Adrenal gland (tissue), 12 donors: ENCODE data around the gene ADGRB2. TPM values are rescaled to one million over a fixed set of nuclear protein-coding genes. Genes with fewer than 3 reads are reported as not detected.

Source experiments
- DNase-seq, 7 donors: peaks; one replicate each; pipeline ENCODE4 v3.0.0-alpha.2; 2019 to 2020
- H3K27ac ChIP-seq, 5 donors: fragments of 200-600 bp; sonication (generic) in 4 of 5; 1 replicate in 3 of 5; 2 replicates in 2 of 5; pipeline versions ENCODE4 v1.5.1 to v1.8.0; 2016 to 2020; ENCODE audit warnings: mild to moderate bottlenecking in 1 of 5
- H3K27me3 ChIP-seq: fragments of 200-600 bp; 2 replicates; pipeline ENCODE4 v1.8.0; 2021
- H3K36me3 ChIP-seq, 2 donors: fragments of 200-600 bp; replicated peaks in 1 of 2; 1 replicate in 1 of 2; 2 replicates in 1 of 2; pipeline versions ENCODE4 v1.5.1 to v1.8.0; 2018 to 2022
- H3K4me1 ChIP-seq, 2 donors: fragments of 200-600 bp; replicated peaks in 1 of 2; 1 replicate in 1 of 2; 2 replicates in 1 of 2; pipeline versions ENCODE4 v1.5.1 to v1.8.0; 2018 to 2021
- H3K4me3 ChIP-seq, 4 donors: fragments of 200-600 bp; sonication (generic) in 3 of 4; one replicate each; pipeline ENCODE4 v1.5.1; 2016 to 2018
- H3K9me3 ChIP-seq, 3 donors: fragments of 200-600 bp; sonication (generic) in 1 of 3; replicated peaks in 1 of 3; 1 replicate in 2 of 3; 2 replicates in 1 of 3; pipeline versions ENCODE4 v1.5.1 to v1.8.0; 2016 to 2021
- POLR2A ChIP-seq, 2 donors: fragments of 450-650 bp; IDR thresholded peaks; one replicate each; pipeline ENCODE4 v1.6.1; 2017; ENCODE audit warnings: antibody characterized with exemption in 2 of 2, mild to moderate bottlenecking in 2 of 2, moderate library complexity in 1 of 2
- WGBS, 4 donors: extraction: QIAGEN DNeasy Blood & Tissue Kit in 2 of 4; methylation state at CpG; one replicate each; pipeline versions ENCODE4 v1.1.5 to v1.1.7; 2013 to 2017; 5-methylcytosine and 5-hydroxymethylcytosine counted together
- intact Hi-C, 2 donors: fragments of 100-400 bp; cut with DNase I; formaldehyde crosslinking; loops; one replicate each; pipeline versions ENCODE4 v1.14.1 to v1.15.0; 2022 to 2023
- polyA plus RNA-seq, 3 donors: library from polyadenylated mRNA; stranded (reverse); fragments of 200-250 nt in 2 of 3; fragments of 350-450 nt in 1 of 3; fragmentation: Illumina TruSeq in 1 of 3; extraction: RNeasy Lipid Tissue Mini Kit (QIAGEN cat#74804) in 1 of 3; gene quantifications; one replicate each; pipeline ENCODE4 v1.2.3, GENCODE V29; 2013 to 2014
- total RNA-seq, 9 donors: library from RNA; depleted of rRNA in 4 of 9; stranded (reverse); fragments of >200 nt in 4 of 9; fragments of 120-200 nt in 1 of 9; fragmentation: NEBNext Ultra II Directional in 1 of 9; extraction: Animal tissue kit (Norgen Biotek cat#: 25700) in 1 of 9; gene quantifications; one replicate each; pipeline versions ENCODE4 v1.1.0 to v1.2.4, GENCODE V29; 2013 to 2023
- TF ChIP-seq, protein P1 (sequence below), 6 experiments: fragments of 450-650 bp in 4 of 6; fragments of 200-600 bp in 2 of 6; sonication (generic) in 1 of 6; IDR thresholded peaks; 1 replicate in 5 of 6; 2 replicates in 1 of 6; pipeline versions ENCODE4 v1.5.1 to v1.8.0; 2016 to 2021; ENCODE audit warnings: antibody characterized with exemption in 6 of 6, mild to moderate bottlenecking in 2 of 6, moderate library complexity in 1 of 6
- donor health status: healthy with polysubstance abuse.
- donor health status: Bipolar disorder and iron deficiency.
- donor health status: DM: yes; HTN: yes; CAD: no.
- donor health status: DM: no; HTN: no; CAD: no.
- donor health status: DM: no; HTN: no; CAD: no.
- donor health status: DM: yes; HTN: yes; CAD: no.

ADGRB2 gene
- total and polyA plus RNA-seq, 12 donors, result 1.8 to 57.3 (median 5.1) TPM

DNA sequence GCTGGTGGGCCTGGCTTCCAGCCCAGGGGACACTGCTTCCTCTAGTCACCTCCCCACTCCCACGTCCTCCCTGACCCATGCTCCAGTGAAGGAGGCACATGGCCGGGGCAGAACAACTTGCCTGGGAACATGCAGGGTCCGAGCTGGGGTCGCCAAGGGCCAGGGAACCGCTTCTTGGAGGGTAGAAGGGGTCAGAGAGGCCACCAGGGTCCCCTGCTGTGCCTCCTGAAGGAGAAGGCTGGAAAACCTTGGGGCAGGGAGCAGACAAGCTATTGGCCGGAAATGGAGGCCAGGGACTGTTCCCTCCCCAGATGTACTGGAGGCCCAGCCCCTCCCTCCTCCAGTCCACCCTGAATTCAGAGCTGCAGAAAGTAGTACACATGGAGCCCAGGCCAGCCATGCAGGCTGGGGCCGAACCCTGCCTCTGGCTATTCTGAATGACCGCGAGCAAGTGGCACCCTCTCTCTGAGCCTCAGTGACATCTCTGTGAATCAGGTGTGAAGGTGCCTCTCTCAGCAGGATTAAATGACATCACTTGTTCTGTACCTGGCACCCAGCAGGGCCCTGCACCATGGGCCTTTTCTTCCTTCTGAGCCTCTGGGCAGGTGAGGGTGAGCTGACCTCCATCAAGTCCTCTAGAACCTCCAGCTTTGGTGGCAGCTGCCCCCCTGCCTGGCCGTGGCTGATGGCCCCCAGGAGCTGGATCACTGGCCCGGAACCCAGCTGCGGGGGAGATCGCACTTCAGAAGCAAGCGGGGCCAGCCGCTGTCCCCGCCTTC lies 35.9 kb upstream of the ADGRB2 start:
- Histone ChIP-seq H3K27ac (no peak overlapping the region), H3K27me3 (peaks cover 3% of the 10 kb centered on the region), H3K36me3 (no peaks in the 10 kb centered on the region), H3K4me1 (no peaks in the 10 kb centered on the region), H3K9me3 (no peaks in the 10 kb centered on the region), H3K4me3 (no peak overlapping the region)
- DNase-seq, result peak in 2 of 7 donors; percentile 10 to 36
- intact Hi-C loops, result loop anchor here in 1 of 2 donors (10.0 kb wide), 1 partner anchor 235 kb away; no protein-coding TSS in a partner anchor
- 84 to 87% (median 86%) methylated on average over 11 to 16 of the region's 16 CpGs for WGBS, 4 donors
- TF ChIP-seq, protein P1, sequence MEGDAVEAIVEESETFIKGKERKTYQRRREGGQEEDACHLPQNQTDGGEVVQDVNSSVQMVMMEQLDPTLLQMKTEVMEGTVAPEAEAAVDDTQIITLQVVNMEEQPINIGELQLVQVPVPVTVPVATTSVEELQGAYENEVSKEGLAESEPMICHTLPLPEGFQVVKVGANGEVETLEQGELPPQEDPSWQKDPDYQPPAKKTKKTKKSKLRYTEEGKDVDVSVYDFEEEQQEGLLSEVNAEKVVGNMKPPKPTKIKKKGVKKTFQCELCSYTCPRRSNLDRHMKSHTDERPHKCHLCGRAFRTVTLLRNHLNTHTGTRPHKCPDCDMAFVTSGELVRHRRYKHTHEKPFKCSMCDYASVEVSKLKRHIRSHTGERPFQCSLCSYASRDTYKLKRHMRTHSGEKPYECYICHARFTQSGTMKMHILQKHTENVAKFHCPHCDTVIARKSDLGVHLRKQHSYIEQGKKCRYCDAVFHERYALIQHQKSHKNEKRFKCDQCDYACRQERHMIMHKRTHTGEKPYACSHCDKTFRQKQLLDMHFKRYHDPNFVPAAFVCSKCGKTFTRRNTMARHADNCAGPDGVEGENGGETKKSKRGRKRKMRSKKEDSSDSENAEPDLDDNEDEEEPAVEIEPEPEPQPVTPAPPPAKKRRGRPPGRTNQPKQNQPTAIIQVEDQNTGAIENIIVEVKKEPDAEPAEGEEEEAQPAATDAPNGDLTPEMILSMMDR (IDR thresholded peaks at IDR 0.05), result no peak
- TF ChIP-seq POLR2A (IDR thresholded peaks at IDR 0.05), result no peak

DNA sequence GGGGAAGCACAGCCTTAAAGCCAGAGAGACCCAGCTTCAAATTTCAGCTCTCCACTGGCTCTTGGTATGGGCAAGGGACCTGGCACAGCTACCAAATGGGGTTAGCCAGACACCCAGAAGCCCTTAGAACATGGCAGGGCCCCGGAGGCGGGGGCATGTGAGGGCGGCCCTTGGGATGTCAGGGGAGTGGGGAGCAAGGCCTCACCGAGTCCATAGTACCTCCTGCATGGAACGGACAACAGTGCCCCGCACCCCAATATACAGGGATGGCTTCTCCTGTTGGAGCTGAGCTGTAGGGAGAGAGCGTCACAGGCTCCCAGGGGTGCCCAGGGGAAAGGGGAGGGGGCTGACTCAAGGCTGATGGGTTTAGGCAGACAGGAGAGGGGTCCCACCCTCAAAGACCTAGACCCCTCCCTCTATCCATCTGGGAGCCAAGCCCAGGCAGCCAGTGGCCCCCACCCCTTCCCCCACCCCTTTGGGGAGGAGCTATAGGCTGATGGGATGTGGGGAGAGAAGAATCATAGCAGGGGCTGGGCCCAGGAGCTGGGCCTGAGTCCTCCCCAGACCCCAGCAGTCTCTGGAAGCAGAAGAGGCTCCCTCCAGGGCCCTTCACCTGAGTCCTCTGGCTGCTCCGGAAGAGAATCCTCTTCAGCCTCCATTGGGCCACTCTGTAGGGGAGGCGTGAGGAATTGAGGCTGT lies 35.2 kb upstream of the ADGRB2 start:
- WGBS, 4 donors, result 78 to 100% (median 85%) methylated on average over 1 to 9 of the region's 9 CpGs
- H3K4me1 ChIP-seq, result no peaks in the 10 kb centered on the region
- no peak overlapping the region for H3K4me3 ChIP-seq
- H3K27me3 ChIP-seq, result peaks cover 3% of the 10 kb centered on the region
- no peaks in the 10 kb centered on the region for H3K9me3 ChIP-seq
- peak in 2 of 7 donors; percentile 9 to 38 for DNase-seq
- intact Hi-C loops, result loop anchor here in 1 of 2 donors (10.0 kb wide), 1 partner anchor 235 kb away; no protein-coding TSS in a partner anchor
- H3K36me3 ChIP-seq, result no peaks in the 10 kb centered on the region
- TF ChIP-seq, protein P1 (IDR thresholded peaks at IDR 0.05), result no peak
- TF ChIP-seq POLR2A (IDR thresholded peaks at IDR 0.05), result no peak
- peak overlapping the region in 1 of 5 donors; percentile 29 for H3K27ac ChIP-seq

DNA sequence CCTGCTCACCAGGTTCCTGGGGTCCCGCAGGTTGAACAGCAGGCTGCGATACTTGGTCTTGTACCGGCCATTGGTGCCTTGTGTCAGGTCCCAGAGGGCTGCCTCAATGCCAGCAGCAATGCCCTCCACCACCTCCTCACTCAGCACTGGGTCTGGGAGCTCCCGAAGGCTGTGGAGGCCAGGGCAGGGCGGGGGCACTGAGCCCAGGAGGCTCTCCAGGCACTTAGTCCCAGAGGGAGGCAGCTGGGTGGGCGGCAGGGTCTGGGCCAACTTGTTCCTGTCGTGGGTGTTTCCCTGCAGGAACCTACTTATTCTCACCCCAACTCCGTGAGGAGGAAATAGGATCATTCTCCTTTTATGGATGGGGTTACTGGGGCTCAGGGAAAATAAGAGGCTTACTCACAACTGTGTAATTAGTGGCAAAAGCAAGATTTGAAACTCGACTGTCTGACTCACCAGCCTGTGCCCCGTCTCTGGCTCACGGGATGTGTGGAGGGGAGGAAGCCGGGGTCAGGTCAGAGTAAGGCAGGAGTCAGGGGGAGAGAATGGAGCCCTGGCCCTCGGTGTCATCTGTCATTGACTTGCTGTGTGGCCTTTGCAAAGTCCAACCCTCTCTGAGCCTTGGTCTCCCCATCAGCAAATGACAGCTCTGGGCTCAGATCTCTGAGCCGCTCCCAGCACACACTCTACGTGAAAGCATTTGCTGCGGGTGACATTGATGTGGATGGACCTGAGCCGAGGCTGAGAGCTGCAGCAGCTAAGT lies 34.5 kb upstream of the ADGRB2 start:
- 43 to 55% (median 54%) methylated on average over 13 to 17 of the region's 17 CpGs for WGBS, 4 donors
- Histone ChIP-seq H3K27me3 (peaks cover 3% of the 10 kb centered on the region), H3K36me3 (no peaks in the 10 kb centered on the region), H3K9me3 (no peaks in the 10 kb centered on the region), H3K4me1 (no peaks in the 10 kb centered on the region), H3K4me3 (no peak overlapping the region), H3K27ac (peak overlapping the region in 1 of 5 donors; percentile 29)
- intact Hi-C loops, result loop anchor here in 1 of 2 donors (10.0 kb wide), 1 partner anchor 234 kb away; no protein-coding TSS in a partner anchor
- no peak for TF ChIP-seq POLR2A (IDR thresholded peaks at IDR 0.05)
- TF ChIP-seq, protein P1 (IDR thresholded peaks at IDR 0.05), result no peak
- DNase-seq, result peak in 5 of 7 donors; percentile 25 to 56 (median 48)

DNA sequence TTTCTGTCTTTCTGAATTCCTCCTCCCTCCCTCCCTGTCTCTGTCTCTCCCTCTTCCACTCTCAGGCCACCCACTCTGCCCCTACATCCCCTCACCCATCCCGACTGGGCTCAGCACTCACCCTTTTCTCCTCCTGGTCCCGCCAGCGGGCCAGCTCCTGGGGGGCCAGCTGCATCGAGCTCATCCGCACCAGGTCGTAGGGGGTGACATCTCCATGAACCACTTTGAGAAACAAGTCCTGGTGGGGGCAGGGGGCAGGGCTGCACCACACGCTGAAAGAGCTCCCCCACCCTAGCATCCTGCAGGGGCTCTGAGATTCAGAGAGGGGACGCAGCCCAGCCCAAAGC lies 33.9 kb upstream of the ADGRB2 start:
- Histone ChIP-seq H3K27ac (peak overlapping the region in 1 of 5 donors; percentile 7), H3K27me3 (peaks cover 3% of the 10 kb centered on the region), H3K36me3 (no peaks in the 10 kb centered on the region), H3K4me1 (no peaks in the 10 kb centered on the region), H3K9me3 (no peaks in the 10 kb centered on the region), H3K4me3 (no peak overlapping the region)
- WGBS, 4 donors, result 55 to 76% (median 67%) methylated on average over 6 to 8 of the region's 8 CpGs
- peak in 2 of 7 donors; percentile 14 to 37 for DNase-seq
- TF ChIP-seq, protein P1 (IDR thresholded peaks at IDR 0.05), result no peak
- no peak for TF ChIP-seq POLR2A (IDR thresholded peaks at IDR 0.05)
- intact Hi-C loops, result loop anchor here in 1 of 2 donors (10.0 kb wide), 1 partner anchor 233 kb away; no protein-coding TSS in a partner anchor
